DOHH2 (cell line): ENCODE results near the gene RAI1.

Experiments
- EZH2phosphoT487 ChIP-seq: fragments of 200-600 bp; sonication (generic); IDR thresholded peaks from 2 replicates; pipeline ENCODE4 v1.6.1; 2017; ENCODE audit warnings: borderline replicate concordance, mild to moderate bottlenecking, antibody characterized with exemption, low read length, moderate library complexity, mixed read lengths
- TF ChIP-seq, protein P1 (sequence below): fragments of 200-600 bp; sonication (generic); IDR thresholded peaks from one replicate; pipeline ENCODE4 v1.5.1; 2014; ENCODE audit warnings: antibody characterized with exemption, mild to moderate bottlenecking, low read depth, low read length; ENCODE audit not compliant: poor library complexity, severe bottlenecking

DNA sequence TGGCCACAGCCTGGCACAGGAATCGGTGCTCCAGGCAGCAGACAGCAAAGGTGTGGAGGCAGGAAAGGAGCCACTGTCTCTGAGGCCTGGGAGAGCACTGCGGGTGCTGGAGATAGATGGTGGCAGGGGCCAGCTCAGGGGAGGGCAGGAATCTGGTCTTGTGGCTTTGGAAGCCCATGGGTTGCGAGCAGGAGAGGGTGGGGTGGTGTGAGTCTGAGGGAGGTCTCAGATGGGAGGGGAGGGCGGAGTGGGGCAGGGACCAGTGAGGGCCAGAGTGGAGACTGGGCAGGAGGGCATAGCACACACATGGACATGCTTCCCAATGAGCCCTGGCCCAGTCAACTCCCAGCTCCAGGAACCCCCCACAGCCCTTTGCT, 85.5 kb downstream of the RAI1 start:
- TF ChIP-seq, protein P1, sequence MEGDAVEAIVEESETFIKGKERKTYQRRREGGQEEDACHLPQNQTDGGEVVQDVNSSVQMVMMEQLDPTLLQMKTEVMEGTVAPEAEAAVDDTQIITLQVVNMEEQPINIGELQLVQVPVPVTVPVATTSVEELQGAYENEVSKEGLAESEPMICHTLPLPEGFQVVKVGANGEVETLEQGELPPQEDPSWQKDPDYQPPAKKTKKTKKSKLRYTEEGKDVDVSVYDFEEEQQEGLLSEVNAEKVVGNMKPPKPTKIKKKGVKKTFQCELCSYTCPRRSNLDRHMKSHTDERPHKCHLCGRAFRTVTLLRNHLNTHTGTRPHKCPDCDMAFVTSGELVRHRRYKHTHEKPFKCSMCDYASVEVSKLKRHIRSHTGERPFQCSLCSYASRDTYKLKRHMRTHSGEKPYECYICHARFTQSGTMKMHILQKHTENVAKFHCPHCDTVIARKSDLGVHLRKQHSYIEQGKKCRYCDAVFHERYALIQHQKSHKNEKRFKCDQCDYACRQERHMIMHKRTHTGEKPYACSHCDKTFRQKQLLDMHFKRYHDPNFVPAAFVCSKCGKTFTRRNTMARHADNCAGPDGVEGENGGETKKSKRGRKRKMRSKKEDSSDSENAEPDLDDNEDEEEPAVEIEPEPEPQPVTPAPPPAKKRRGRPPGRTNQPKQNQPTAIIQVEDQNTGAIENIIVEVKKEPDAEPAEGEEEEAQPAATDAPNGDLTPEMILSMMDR, result no peak
- no peak for TF ChIP-seq EZH2phosphoT487
